ENCODE data around the gene IRF8.

Gene IRF8

DNA sequence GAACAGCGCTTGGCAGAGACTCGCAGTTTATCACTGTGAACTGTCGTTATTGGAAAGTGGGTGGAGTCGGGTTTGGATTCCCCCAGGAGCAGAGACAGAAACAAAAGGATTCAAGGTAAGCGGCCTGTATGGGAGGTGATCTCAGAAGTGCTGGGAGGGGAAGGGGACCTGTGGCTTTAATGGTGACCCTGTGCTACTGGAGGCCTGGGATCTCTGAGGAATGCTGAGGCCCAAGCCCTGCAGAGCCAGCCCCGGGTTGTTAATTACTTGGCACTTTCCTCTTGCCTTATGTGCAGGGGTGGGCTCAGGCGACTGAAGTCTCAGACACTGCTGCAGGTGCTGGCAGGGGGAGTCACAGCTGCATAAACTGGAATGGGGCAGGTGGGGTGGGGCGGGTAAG is 27.4 kb downstream of the IRF8 start:
- in situ Hi-C loops (cut with MboI; ENCODE audit: low sequenced_read_pairs, unreplicated experiment) = no loop called here
- TF ChIP-seq, protein P1, sequence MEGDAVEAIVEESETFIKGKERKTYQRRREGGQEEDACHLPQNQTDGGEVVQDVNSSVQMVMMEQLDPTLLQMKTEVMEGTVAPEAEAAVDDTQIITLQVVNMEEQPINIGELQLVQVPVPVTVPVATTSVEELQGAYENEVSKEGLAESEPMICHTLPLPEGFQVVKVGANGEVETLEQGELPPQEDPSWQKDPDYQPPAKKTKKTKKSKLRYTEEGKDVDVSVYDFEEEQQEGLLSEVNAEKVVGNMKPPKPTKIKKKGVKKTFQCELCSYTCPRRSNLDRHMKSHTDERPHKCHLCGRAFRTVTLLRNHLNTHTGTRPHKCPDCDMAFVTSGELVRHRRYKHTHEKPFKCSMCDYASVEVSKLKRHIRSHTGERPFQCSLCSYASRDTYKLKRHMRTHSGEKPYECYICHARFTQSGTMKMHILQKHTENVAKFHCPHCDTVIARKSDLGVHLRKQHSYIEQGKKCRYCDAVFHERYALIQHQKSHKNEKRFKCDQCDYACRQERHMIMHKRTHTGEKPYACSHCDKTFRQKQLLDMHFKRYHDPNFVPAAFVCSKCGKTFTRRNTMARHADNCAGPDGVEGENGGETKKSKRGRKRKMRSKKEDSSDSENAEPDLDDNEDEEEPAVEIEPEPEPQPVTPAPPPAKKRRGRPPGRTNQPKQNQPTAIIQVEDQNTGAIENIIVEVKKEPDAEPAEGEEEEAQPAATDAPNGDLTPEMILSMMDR (IDR thresholded peaks at IDR 0.05; ENCODE audit: borderline replicate concordance, control extremely low read depth, extremely low read depth, insufficient read depth, missing control alignments) = no peak
- DNase-seq (ENCODE audit: low spot score) = no peak

DNA sequence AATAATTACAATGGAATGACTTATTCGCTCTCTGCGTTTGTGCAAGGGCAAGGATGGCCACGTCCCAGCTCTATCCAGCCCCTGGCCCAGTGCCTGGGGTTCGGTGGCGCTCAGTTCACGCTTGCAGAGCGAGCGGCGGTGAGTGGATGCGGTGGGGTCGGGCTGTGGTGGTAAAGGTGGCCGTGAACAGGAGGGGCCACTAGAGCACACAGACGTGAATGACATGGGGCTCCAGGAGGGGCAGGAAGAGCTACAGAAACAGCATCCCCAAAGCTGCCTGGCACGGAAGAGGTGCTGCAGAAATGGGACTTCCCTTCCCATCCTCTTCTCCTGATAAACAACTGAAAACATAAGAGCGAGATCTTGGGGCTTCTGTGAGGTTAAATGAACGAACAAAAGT is 28.4 kb downstream of the IRF8 start:
- in situ Hi-C loops (cut with MboI; ENCODE audit: low sequenced_read_pairs, unreplicated experiment) = no loop called here
- DNase-seq (ENCODE audit: low spot score) = no peak
- TF ChIP-seq, protein P1 (IDR thresholded peaks at IDR 0.05; ENCODE audit: borderline replicate concordance, control extremely low read depth, extremely low read depth, insufficient read depth, missing control alignments) = no peak

DNA sequence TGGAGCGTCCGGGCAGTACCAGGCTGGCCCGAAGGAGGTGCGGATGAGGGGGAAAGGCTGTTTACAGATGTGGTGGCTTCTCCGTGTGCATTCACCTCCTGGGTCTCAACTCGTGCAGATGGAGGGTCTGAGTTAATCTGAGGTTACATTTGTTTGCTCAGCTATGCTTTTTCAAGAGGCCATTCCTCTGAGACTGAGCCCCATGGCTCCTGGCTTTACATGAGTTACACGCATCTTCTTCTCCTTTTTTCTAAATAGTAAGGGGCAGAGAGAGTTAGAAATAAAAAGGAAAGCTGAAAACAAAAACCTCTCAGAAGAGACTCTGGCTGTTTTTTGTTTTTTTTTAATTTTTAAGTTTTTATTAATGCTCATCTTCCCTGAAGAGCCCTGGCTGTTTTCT is 29.0 kb downstream of the IRF8 start:
- DNase-seq (ENCODE audit: low spot score) = no peak
- TF ChIP-seq, protein P1 (IDR thresholded peaks at IDR 0.05; ENCODE audit: borderline replicate concordance, control extremely low read depth, extremely low read depth, insufficient read depth, missing control alignments) = no peak
- in situ Hi-C loops (cut with MboI; ENCODE audit: low sequenced_read_pairs, unreplicated experiment) = no loop called here

DNA sequence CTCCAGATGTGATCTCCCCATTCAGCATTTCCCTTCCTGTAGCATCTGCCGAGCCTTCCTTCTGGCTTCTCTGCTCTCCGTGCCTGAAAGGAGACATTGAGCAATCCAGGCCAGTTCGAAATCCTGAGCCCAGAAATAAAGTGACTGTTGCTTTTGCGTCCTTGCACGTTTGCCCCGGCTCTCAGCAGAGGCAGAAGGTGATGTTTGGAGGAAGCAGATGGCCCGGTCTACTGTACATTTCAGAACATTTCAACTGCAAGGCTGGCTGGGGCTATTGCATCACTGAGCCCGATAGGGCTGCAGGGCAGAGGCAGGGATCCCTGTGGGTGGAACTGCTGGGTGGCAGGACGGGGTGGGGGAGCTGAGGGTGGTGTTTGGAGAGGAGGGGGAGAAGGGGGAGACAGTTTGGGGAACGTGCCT is 29.4 kb downstream of the IRF8 start:
- TF ChIP-seq, protein P1 (IDR thresholded peaks at IDR 0.05; ENCODE audit: borderline replicate concordance, control extremely low read depth, extremely low read depth, insufficient read depth, missing control alignments) = no peak
- no peak for DNase-seq (ENCODE audit: low spot score)
- in situ Hi-C loops (cut with MboI; ENCODE audit: low sequenced_read_pairs, unreplicated experiment) = no loop called here

DNA sequence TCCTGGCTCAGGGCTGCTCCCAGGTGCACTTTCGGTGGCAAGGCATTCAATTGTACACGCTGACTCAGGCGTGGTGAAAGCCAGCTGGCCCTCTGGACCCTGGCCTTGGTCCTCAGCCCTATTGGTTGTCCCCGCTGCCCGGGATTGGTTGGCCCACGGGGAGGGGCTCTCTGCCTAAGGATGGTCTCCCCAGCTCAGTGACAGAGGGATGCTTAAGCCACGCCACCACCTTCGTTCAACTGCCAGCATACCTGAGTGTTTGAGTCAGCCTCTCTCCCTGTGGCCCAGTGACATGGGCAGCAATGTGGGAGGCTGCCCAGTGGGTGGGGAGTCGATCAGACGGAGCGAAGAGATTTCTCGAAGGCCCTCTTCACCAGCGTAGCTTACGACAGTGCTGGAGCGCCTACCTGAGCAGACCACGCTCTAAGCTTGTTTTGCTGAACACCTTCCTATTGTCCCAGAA is 30.3 kb downstream of the IRF8 start:
- DNase-seq (ENCODE audit: low spot score) = no peak
- TF ChIP-seq, protein P1 (IDR thresholded peaks at IDR 0.05; ENCODE audit: borderline replicate concordance, control extremely low read depth, extremely low read depth, insufficient read depth, missing control alignments) = no peak
- in situ Hi-C loops (cut with MboI; ENCODE audit: low sequenced_read_pairs, unreplicated experiment) = no loop called here

DNA sequence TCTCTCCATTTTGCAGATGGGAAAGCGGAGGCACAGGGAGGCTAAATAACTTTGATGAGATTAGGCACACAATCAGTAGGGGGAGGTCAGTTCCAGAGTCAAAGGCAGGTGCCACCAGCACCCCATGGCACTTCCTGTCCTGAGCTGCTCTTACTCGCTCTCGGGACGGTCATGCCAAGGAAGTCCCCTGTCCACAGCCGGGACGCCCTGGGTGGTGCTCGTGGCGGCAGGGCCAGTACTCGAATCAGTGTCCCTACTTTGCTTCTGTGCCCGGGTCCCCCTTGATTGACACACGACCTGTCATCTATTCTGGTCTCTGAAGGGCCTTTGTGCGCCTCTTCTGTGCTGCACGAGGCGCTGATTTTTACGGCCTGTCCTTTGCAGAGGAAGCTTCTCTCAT is 31.3 kb downstream of the IRF8 start:
- in situ Hi-C loops (cut with MboI; ENCODE audit: low sequenced_read_pairs, unreplicated experiment) = no loop called here
- no peak for DNase-seq (ENCODE audit: low spot score)
- TF ChIP-seq, protein P1 (IDR thresholded peaks at IDR 0.05; ENCODE audit: borderline replicate concordance, control extremely low read depth, extremely low read depth, insufficient read depth, missing control alignments) = no peak
